HG03175 (cell line): ENCODE data around the gene IL7R.
"Not testable (repeated sequence)": the region's sequence is repeated elsewhere in the genome, so short reads cannot be mapped to it uniquely, and the experiment has no call there.

Experiments
- ATAC-seq: cut with Tn5 transposase; IDR thresholded peaks from one replicate; pipeline ENCODE4 v1.9.1; 2021; ENCODE audit warnings: mild to moderate bottlenecking, moderate library complexity; ENCODE audit not compliant: unreplicated experiment

Gene IL7R

DNA sequence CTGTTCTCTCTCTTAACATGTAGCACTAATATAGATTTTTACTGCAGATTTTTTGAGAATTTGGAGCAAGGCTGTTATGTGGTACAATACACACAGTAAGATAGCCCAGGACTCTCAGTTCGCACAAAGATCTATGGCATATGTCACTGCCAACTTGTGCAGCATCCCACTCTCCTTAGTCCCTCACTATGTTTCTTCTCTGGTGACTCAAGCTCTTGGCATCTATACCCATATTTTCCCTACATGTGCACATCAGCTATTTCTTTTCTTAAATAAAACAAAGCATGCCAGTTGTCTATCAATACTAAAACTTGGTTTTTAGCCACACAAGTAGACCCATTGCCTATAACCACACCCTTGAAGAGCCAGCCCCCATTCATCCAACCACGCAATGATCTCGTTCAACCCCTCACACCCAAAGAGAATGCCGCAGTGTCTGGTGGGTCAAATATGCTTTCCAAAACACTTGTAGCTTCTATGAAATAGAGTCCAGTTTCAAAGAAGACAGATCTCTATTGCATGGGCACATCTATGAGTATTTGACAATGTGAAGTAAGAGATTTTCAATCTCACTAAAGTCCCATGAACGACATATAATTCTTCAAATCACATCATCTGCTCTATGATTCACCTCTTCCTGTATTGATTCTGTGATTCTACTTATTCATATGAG is 18.2 kb upstream of the IL7R start:
- no peak for ATAC-seq

DNA sequence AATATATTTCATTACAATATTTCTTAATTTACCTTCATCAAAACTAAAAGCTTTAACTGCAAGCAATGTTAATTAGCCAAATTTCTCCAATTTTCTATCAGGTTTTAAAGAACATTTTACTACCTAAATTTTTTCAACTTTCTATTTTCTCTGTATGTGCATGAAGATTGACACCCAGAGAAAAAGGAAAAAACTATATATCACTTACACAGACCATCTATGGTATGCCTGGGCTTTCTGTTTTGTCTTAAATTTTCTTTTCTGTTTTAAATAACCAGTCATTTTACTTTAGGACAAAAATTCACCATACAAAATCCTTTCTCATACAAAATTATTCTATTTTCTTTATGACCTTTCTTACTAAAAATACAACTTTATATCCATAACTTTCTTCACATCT is 13.8 kb upstream of the IL7R start:
- ATAC-seq, result no peak

DNA sequence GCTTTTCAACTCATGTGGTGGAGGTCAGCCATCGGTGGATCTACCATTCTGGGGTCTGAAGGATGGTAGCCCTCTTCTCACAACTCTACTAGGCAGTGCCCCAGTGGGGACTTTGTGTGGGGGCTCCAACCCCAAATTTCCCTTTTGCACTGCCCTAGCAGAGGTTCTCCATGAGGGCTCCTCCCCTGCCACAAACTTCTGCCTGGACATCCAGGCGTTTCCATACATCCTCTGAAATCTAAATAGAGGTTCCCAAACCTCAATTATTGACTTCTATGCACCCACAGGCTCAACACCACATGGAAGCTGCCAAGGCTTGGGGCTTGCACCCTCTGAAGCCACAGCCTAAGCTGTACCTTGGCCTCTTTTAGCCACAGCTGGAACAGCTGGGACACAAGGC is 11.2 kb upstream of the IL7R start:
- not testable (repeated sequence) for ATAC-seq

DNA sequence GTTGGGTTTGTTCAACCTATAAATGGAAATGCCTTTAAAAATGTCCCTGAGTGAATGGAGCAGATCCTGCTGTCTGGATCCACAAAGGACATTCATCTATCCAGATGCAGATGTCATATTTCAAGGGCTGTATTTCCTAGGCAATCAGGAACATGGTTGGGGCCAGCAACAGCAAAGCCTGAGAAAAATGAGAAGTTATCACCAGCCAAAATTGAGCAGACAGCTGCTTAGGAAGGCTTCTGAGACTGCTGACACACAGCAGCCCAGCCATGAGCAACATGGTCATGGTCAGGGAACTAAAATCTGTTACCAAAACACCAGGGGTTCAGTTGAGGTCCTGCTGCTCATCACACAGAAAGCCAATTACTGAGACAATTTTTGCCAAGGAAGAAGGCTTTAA is 9.2 kb upstream of the IL7R start:
- no peak for ATAC-seq

DNA sequence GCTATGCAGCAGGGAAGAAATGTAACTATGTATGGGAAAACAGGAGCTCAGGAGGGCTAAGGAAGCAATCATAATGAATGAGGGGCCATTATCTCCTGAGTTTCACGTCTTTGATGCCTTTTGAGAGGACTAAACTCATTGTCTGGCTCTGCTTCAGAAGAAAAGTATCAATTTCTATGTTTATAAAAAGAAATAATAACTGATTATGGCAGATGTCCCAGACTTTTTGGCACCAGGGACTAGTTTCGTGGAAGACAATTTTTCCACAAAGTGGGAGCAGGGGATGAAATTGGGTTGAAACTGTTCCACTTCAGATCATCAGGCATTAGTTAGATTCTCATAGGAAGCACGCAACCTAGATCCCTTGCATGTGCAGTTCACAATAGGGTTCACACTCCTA is 8.7 kb upstream of the IL7R start:
- no peak for ATAC-seq

DNA sequence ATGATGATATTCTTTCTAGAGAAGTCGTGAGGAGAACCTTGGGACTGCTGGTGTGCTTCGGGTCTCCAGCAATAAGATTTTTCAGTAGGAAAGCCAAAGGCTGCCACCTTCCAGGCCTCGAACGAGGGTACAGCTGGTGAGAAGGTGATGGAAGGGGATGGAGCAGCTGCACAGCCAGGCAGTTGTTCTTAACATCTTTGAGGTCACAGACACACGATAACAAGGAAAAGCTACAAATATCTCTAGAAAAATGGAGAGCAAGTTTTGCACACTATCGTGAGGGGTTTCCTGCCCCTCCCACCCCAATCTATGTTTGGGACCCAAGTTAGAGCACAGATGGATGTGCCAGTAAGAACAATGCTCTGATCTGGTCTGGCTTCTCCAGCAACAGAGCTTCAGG is 6.8 kb upstream of the IL7R start:
- ATAC-seq, result no peak

DNA sequence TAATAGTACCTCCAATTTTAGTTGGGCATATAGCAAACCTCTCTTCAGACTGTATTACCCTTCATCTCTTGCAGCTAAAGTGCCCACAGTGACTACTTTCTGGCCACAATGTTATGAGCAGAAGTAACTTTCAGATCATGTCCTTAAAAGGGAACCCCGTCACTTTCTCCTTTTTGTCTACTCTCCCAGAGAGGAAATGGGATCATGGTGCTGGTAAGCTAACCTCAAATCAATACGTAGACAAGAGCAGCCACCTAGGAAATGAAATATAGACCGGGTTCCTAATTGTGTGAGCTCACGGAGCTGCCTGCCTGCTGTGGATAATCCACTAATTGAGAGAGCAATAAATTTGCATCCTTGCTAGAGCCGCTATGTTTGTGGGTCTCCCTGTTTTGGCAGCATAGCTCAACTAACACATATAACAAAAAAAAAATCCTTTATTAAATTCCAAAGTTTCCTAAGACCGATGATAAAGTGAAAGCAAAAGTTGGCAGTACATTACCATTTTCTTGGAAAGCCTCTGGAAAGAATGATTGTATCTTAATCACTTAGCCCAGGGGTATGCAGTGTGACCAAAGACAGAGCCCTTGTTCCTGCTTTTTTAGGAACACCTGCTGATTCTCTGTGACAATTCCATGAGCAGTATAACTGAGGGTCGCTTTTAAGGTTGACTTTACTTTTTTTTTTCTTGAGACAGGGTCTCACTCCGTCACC is 5.6 kb upstream of the IL7R start:
- ATAC-seq, result no peak

DNA sequence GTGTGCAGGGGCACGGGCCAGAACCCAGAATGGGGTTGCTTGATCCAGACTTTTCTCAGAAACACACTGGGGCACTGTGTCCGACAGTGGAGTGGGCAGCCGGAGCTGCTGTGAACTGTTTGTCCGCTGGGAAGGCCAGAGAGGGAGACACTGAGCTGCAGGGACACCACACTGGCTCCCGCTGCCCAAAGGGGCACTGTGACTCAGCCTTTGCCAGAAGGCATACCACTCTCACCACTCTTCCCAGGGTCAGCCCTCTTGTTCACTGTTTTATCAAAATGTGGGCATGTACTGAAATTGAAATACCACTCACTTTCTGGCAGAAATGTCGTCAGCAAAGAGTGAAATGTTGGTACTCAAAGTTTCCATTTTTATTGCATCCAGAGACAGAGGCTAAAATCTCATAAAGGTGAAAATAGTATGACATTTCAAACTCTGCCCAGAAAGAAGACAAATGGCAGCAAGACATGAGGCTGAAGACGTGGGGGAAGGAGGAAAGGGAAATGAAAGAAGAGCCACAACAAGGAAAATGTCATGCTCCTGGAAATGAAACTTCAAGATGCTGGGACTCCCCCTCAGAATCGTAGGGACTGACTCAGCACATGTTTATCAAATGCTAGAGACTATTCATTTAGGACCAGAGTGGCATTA is 4.5 kb upstream of the IL7R start:
- ATAC-seq, result no peak

DNA sequence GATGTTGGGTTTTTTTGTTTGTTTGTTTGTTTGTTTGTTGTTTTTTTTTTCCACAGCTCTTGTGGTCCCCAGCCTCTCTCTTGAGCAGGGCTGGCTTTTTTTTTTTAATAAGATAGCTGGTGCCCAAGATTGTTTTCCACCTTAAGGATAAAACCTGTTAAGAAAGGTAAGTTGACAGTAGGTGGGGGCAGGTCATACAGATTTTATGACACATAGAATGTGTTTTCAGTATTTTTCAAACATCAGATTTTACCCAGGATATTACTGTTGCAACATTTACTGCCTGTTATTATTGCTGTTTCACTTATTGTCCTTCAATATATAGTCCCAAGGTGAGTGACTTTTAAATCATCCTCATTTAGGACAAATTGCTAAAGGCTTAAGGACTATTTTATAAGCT is 3.9 kb upstream of the IL7R start:
- no peak for ATAC-seq

DNA sequence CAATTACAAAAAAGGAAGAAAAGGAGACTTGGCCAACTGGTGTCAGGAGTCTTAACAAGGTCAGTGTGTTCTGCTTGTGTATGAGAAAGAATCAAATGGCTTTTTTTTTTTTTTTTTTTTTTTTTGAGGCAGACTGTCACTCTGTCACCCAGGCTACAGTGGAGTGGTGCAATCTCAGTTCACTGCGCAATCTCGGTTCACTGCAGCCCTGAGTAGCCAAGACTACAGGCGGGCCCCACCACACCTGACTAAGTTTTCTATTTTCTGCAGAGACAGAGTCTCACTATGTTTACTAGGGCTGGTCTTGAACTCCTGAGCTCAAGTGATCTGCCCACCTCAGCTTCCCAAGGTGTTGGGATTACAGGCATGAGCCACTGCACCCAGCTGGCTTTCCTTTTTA is 3.1 kb upstream of the IL7R start:
- ATAC-seq, result no peak

DNA sequence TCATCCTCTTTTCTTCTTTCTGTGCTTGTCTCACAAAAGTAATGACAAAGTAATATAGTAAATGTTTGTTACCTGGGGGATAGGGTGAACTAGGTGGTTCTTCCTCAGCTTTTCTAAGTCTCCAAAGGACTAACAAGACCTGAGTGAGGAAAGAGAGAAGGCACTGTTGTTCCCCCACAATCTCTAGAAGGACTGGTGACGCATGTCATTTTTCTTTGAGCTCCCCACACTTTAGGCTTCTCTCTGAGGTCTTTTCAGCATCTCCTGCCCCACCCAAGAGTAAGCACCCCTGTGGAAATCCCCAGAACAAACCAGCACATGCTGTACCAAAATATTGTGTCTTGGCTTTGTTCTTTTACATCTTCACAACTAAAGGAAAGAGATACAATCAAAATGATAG is 2.4 kb upstream of the IL7R start:
- ATAC-seq, result no peak

DNA sequence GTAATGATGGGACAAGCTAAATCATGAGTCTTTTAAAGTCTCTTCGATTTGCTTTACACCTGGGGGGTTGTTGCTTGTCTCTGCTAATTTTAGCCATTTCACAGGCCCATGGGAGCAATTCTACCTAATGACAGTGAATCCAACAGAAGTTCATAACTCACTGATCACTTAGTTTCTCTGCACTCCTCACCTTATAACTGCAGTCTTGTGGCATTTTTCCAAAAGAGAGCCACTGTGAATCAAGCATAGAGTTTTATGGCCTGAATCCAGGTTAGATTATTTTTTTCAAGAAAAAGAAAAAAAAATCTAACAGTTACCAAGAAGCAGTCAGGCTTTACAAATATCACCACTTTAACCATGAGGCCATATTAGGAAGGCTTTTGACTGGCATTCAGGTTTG is 1.5 kb upstream of the IL7R start:
- no peak for ATAC-seq

DNA sequence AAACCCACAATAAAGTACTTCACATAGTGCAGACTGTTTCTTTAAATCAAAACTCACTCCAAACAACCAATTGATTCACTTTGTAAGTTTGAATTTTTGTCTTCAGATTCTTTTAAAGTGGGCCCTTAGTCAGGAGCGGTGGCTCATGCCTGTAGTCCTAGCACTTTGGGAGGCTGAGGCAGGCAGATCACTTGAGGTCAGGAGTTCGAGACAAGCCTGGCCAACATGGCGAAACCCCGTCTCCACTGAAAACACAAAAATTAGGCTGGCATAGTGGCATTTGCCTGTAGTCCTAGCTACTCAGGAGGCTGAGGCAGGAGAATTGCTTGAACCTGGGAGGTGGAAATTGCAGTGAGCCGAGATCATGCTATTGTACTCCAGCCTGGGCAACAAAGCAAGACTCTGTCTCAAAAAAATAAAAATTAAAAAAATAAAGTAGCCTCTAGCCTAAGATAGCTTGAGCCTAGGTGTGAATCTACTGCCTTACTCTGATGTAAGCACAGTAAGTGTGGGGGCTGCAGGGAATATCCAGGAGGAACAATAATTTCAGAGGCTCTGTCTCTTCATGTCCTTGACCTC is 416 bp upstream of the IL7R start:
- not testable (repeated sequence) for ATAC-seq

DNA sequence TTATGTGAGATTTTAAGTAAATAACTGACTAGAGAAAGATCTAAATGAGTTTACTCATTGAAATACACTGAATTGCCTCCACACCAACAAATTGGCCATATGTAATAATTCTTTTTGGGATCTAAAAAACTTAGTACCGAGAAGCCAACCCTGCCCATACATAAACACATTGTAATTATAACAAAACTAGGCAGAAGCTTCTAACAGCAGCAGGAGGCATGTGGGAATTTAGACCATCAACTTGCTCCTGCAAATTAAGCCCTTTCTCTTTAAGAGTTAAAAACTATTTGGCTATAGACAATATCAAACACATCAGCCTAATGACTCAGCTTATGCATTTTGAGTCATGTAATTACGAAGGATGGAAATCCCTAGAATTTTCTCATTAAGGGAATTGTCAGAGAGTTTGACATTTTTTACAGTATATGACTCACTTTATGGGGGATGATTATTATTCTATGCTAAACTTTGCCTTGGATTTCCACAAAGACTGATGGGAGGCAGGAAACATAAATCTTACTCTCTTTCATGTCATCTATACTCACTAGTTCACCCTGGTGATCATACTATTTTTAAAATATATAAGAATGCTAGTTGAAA is 1.0 kb downstream of the IL7R start:
- no peak for ATAC-seq

DNA sequence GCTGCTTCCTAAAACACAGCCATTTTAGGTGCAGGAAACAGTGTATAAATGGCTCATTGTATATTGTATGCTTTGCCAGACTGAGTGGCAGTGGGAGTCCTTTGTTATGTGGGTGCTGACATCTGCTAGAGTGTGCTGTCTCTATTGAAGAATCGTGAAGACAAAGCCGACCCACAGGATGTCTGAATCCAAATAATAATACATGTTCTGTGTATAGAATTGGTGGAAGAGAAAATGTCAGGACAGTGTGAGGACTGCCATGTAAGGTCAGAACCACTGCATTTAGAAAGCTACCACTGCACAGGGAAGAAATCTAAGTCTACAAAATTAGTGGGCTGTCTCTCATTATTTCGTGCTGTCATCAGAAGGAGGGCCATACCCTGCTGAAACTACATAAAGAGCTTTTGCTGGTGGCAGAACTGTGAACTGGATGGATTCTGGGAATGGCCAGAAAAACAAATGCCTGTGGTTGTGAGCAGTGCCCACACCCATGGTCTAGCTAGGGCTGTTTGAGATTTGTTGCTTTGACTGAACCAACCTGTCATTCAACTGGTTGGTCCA is 2.5 kb downstream of the IL7R start:
- ATAC-seq, result no peak

DNA sequence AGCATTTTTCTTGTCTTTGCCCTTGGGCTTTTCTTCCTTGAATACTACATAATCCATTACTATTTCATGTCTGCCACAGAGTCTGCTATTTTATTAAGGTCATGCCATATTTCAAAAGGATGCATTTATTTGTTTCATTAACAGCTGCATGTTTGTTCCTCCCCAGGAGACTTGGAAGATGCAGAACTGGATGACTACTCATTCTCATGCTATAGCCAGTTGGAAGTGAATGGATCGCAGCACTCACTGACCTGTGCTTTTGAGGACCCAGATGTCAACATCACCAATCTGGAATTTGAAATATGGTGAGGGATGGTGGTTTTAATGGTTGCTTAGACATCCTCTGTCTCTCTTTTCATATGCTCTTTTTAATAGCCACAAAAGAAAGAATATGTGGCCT is 4.0 kb downstream of the IL7R start:
- ATAC-seq, result no peak

DNA sequence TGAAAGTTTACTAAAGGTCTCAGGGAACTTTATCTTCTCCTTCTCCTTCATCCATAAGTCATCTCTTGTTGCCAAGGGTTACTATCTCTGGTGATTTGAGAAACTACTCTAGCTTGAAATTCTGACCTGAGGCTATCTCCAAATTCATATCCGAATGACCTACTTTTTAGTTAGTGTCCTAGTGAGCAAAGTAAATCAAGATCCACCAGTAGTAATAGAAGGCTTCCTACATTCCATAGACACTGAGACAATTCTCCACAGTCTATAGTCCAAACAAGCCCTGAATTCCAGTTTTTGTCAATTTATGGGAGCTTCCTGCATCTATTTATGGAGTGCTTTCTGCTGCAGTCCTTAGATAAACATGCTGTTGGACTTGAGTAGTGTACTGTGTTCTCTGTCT is 5.0 kb downstream of the IL7R start:
- no peak for ATAC-seq

DNA sequence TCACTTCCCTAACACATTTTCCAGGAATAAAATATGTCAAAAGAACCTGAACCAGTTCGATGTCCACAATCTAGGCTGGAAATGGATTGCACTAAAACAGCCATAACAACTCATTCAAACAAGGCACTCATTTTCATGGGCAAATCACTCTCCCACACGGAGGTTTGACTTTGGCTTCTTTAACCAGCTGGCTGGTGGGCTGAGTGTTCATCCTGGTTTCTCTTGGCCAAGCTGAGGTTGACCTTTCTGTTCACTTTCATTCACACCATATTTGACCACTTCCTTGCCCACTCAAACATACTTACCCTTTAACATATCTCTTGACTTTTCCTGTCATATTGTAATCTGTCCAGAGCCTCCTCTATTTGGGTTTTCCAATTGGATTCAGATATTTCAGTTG is 5.4 kb downstream of the IL7R start:
- ATAC-seq, result no peak

DNA sequence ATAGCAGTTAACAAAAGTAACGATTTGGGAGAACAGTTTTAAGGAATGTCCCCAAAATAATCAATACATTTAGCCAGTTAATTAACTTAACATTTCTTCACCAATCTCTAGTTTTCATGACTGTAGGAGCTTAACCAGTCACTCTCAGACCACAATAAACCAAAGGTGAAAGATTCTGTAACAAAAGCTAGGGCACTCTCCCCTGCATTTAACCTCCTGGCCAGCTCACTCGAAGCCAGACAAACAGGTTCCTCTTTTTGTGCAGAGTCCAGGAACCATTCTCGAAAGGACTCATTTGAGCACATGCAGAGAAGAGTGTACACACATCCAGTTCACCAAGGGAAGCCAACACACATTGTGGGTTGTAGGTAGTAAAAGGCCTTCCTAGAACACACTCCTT is 6.5 kb downstream of the IL7R start:
- no peak for ATAC-seq

DNA sequence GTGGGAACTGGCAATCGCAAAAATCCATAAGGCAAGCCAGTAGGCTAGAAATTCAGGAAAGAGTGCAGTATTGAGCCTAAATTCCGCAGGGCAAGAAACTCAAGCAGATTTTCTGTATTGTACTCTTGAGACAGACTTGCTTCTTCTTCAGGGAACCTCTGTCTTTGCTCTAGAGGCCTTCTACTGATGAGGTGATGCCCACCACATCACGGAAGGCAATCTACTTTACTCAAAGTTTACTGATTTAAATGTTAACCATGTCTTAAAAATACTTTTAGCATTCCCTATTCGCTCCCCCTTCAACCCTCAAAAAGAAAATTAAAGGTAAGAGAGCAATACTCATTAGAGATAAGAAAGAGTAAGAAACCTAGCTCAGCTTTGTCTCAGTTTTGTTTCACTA is 11.3 kb downstream of the IL7R start:
- no peak for ATAC-seq

DNA sequence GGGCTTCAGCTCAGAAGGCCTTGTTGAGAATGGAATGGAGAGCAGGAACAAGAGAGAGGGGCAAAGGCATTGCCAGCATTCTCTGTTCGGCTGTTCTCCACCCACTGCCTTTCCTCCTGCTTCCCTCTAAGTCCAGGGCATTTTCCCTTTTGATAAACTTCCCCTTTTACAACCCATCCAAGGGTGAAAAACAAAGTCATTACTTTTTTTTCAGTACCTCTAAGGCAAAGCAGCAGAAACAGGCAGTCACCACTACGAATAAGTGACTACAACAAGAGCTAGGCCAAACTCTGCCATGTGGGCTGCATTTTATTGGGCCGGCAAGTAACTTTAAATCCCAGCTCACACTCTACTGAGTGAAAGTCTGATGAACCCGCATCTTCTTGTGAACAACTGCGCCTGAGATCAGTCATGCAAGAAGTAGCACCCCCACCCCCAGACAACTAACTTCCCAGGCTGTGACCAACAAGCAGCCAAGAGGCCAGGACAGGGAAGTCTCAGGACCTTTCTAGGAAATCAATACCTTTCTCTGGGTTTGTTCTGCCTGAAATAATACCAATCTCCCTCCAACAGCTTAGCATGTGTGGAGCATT is 13.1 kb downstream of the IL7R start:
- ATAC-seq, result no peak
